Nucleus accumbens (tissue), 56 donors: ENCODE measurements around the gene EHHADH.
"Not testable (repeated sequence)": the region's sequence is repeated elsewhere in the genome, so short reads cannot be mapped to it uniquely, and the experiment has no call there.

Experiments used
- DNase-seq, 56 donors: peaks; one replicate each; lab custom pipeline; 2025; lab: John Stamatoyannopoulos, UW

Gene EHHADH

DNA sequence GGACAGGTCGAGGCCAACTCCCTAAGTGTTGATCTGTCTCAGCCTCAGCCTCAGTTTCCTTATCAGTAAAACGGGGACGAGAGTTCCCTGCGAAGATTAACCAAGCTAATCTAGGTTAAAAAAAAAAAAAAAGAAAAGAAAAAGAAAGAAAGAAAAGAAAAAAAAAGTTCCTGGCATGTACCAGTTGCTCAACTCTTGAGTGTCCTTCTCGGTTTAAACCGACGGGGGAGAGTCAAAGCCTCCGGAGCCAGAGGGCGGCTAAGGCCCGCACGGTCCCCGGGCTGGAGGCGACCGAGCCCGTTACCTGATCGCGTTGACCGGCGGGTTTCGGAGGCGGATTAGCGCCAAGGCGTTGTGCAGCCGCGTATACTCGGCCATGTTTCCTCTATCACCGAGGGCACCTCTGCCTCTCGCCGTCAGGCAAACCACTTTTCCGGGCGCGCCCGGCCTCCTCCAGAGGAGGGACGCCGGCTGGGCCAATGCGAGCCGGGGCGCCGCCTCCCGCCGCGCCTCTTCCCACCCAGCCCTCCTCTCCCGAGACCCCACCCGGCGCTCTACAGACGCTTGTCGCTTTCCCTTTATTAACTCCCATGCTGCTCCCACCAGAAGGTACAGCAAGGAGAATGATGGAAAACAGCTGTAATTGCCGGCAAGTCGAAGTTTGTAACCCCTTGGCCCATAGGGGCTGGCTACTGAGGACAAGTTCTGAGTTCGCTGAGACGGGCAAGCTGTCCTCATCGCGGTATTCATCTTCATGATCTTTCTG, at the start of gene EHHADH:
TSS of gene EHHADH (minus strand) at position 405 of the 766 bp plus-strand sequence. CDS start at position 378, 27 bp downstream.
- DNase-seq = peak in 41 of 56 donors; percentile 2 to 64 (median 22)

DNA sequence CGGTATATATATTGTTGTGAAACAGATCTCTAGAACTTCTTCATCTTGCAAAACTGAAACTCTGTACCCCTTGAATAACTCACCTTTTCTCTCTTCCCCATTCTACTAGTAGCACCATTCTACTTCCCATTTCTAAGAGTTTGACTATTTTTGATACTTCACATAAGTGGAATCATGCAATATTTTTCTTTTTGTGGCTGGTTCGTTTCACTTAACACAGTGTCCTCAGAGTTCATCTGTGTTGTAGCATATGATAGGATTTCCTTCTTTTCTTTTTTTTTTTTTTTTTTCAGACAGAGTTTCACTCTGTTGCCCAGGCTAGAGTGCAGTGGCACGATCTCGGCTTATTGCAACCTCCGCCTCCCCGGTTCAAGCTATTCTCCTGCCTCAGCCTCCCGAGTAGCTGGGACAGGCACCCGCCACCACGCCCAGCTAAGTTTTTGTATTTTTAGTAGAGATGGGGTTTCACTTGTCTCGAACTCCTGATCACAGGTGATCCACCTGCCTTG, 46.1 kb upstream of the EHHADH start:
- not testable (repeated sequence) for DNase-seq

DNA sequence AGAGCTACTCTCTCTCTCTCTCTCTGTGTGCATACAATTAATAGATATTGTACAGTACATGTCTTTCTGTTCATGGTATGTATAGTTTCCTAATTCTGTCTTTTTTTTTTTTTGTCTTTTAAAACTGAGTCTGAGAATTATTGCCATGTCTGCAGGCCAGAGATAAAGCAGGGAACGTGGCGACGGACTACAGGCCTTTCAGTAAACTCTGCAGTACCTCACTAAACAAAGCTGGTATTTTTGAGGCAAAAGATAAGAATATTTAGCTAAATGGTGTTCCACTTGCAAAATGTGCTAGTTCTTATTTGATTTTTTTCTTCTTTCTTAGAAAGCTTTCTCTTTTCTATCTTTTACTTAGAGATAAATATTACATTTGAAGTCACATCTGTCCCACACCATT, 44.0 kb upstream of the EHHADH start:
- no peak for DNase-seq

DNA sequence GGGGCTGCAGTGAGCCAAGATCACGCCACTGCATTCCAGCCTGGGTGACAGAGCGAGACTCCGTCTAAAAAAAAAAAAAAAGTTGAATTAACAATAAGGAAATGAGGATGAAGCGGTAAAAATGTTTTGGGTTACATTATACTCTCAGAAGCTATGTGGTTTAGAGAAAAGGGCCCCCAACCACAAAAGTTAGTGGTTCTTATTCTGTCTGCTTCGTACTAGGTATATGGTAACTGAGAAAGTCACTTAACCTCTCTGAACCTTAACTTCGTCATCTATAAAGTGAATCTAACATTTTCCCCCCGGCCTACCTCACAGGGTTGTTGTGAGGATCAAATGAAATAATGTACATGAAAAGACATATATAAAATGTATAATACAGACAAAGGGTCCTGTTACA, 38.4 kb upstream of the EHHADH start:
- DNase-seq = no peak

DNA sequence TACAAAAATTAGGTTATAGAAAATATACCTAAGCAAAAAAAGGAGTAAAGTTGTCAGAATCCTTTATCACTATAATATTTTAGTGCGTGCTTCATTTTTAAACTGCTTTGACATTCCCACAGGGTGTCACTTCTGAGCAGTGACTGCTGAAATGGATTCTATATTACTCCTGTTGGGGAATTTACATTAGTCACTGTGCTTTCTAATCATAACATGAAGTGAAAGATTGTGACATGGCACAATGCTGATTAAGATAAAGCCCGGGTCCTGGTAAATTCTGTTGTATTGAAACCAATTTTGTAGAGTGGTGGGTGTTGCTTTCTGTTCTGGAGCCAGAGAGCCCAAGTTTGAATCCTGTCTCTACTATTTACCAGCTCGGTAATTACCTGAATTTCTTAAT, 36.4 kb upstream of the EHHADH start:
- DNase-seq = no peak

DNA sequence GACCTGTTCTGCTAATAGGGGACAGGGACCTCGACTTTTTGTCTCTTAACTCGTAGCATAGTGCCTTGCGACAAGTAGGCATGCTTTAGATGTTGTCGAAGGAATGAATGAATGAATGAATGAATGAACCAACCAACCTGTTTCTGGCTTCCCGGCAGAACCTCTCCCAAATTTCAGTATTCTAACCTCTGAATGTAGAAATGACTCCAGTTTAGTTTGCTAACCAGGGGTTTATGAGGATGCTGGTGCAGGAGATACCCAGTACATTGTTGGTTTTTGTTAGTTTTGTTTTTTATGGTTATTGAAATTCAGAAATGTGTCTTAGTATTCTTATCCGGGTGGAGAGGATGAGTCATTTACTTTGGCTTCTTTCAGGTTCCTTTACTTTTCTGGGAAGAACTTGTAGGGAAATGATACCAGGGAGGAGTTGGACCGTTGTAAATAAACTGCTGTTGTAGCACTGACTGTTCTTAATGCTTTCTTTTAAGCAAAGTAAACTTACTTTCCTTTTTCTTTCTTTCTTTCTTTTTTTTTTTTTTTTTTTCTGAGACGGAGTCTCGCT, 29.6 kb upstream of the EHHADH start:
- DNase-seq = no peak

DNA sequence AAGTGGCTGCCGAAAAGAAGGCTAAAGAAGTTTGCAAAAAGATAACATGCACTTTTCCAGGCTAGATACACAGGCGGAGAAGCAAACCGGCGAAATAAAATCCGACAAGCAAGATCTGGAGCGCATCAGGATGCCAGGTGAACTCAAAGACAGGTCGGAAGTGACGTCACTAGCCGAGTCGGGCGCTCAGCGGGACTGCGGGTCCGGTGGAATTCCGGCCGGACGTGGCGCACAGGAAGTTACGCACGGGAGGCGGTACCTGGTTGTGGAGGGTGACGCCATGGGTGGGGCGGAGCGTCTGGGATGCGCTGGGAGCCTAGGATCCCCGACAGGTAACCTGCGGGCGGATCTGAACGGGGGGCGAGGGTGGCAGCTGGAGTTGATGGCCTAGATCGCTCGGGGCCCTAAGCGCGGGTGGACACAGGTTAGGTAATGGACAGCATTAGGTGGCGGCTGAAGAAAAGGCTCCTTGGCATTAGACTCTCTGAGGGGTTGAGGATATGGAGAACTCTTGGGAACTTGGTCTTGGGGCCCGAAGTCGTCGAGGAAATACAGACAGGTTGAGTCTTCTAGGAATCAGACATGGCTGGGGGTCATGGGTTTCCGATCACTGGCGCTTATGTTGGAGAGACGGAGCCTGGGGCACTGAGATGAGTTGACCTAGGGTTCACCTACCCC, 29.0 kb upstream of the EHHADH start:
- peak; percentile 54 to 98 (median 92) for DNase-seq

DNA sequence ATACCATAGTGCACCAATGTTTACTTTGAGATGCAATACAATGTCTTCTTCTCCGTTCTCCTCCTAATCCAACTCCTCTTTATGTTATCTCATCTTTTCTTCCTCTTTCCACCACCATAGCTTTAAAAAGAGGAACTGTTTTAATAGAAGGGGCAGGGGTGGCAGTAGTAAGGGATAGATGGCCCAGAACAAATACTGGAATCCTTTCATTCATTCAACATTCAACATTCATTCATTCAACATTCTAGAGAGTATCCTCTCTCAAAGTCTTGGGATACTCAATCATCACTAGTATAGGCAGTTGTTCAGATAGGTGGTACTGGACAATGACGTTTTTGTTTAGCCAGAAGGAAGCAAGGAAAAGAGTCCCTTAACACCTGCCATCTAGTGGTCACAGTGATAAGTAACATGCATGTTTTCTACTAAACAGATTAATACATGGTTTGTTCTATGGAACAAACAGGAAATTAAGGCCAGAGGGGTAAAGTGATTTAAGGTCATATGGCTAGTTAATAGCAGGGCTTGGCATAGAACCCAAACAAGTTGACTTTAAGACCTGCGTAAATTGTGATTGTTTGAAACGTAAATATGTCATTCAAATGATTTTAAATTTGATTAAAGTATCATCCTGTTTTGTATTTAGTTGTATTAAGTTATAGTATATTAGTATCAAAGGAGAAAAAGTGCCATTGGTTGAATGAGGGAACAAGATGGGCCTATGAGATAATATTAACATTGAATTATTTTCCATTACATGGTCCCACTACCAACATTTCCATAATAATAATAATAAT, 26.9 kb upstream of the EHHADH start:
- no peak for DNase-seq

DNA sequence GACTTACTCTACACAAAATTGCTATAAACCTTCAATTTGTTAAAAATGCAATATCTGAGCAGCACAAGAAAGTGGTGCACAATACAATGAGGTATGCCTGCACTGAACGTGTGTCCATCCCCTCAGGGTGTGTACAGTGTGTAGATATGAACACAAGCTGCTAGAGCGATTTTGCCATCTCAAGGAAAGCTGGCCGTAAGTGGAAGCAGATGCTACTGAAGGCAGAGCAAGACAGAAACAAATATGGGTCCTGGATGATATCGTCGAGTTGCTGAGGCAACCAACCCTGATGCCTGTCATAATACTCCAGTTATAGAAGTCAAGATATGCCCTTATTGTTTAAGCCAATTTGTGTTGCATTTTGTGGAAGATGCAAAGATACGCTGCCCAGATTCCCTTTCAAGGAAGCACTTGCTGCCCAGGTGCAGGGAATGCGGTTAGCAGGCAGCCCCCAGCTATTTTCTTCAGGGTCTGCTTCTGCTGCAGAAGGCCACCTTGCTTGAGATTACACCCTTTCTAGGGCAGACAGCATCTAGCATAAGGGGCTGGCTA, 25.8 kb upstream of the EHHADH start:
- DNase-seq = no peak

DNA sequence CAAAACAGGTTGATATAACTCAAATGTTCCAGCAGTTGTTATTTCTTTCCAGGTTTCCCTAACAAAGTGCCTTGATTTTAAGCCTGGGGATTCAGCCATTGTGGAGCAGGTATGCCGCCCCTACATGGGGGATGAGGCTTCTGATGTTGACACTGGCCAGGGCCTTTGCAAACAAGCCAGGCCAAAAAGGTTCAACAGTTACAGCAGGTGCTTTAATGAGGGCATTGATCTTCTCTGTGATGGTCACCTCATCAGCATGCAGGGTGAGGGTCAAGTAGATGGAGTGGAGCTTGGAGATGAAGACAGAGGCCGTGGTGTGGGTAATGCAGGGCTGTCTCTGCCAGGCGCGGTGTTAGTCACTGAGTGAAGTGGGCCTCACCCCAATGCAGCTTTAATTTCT, 22.6 kb upstream of the EHHADH start:
- DNase-seq = no peak

DNA sequence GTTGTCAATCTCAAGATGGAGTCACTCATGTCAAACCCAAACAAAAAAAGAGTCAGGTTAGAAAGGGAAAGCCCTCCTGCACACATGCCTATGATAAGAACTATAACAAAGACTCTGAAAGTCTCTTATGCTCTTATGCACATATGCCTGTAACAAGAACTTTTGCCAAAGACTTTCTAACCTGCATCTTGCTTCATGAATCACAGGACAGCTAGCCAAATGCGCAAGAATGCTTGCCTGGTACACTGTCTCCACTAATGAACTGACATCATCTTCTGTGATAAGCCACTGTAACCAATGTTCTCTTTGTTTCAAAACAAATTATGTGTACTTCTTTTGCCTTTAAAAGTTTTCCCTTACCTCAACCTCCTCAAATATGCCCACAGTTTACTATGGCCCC, 18.2 kb upstream of the EHHADH start:
- no peak for DNase-seq

DNA sequence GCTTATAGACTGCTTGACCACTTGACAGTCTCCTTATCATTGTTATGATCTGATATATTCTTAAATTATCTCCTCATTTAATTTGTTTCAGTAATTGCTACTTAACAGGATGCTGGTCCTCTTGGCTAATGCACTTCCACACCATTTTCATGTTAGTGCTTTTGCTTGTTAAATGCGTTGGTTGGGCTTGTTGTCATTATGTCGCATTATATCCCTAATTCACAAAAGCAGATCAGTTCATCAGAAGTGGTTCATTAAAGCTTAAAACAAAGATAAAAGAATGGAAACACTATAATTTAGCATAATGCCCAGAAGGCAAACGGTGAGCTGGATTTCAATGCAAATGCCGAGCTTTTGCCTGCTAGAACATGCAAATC, 17.1 kb upstream of the EHHADH start:
- no peak for DNase-seq

DNA sequence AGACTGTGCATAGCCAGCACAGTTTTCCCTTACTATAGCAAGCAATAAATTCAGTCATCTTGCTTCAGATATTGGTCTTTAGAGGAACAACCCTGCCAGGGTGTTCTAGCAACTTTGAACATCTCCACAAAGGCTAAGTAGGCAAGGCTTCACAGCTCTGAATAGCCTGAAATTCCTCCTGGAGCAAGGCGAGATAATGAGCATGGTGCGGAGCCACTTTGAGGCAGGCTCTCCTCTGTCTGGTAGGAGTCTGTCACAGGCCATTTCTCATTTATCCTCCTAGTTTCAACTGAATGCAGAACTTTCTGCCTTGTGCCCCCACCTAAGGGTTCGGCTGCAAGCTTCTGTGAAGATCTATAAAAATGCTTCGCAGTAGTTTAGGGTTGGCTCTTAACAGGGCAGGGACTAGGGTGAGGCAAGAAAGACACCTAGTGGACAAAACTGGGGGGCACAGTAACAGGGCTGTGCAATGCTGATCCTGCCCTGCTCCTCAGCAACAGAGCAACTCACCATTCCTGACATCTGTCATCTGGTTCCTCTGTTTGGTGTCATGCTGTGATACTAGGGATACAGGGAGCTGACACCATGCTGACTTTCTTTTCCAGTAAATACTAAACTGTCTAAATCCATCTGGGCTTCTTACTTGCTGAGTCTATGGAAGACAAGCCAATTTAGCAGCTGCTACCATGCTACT, 16.6 kb upstream of the EHHADH start:
- peak in 3 of 56 donors; percentile 1 to 5 (median 2) for DNase-seq

DNA sequence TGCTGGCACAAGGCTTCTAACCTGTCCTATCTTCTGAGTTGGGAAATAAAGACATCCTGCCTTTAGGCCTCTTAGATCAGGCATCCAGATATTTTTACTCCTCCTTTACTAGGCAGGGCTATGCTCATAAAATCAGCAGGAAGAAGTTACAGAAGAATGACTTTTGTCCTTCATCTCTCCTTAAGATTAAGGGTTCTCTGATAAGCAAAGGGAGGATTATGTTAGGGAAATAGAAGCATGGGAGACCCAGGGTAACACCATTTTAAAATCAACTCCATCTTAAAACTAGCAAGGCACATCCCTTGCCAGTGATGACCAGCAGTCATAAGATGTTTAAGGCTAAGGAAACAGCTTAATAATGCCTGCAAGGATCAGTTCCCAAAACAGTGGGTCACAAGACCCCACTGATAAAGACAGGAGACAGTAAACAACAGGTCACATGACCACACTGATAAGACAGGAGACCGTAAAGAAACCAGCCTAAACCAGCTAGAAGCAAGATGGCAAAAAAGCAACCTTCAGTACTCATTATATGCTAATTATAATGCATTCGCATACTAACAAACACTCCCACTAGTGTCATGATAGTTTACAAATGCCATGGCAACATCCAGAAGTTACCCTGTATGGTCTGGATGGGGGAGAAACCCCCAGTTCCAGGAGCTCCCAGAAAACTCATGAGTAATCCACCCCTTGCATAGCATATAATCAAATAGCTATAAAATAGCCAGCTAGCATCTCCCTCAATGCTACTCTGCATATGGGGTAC, 14.5 kb upstream of the EHHADH start:
- no peak for DNase-seq

DNA sequence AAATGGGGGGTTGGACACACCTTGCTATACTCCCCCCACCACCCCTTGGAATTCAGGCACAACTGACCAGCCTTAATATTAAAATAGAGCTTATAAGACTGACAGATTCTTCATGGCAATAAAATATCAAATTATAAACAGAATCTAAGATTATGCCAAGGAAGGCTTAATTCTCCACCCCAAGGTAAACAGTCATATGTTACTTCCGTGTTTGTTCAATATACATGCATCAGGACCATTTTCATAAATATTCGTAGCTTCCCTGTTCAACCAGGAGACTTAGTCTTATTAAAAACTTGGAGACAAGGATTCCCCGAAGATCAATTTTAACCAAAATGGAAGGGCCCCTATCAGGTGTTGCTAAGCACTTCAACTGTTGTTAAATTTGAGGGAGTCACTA, 13.3 kb upstream of the EHHADH start:
- DNase-seq = no peak

DNA sequence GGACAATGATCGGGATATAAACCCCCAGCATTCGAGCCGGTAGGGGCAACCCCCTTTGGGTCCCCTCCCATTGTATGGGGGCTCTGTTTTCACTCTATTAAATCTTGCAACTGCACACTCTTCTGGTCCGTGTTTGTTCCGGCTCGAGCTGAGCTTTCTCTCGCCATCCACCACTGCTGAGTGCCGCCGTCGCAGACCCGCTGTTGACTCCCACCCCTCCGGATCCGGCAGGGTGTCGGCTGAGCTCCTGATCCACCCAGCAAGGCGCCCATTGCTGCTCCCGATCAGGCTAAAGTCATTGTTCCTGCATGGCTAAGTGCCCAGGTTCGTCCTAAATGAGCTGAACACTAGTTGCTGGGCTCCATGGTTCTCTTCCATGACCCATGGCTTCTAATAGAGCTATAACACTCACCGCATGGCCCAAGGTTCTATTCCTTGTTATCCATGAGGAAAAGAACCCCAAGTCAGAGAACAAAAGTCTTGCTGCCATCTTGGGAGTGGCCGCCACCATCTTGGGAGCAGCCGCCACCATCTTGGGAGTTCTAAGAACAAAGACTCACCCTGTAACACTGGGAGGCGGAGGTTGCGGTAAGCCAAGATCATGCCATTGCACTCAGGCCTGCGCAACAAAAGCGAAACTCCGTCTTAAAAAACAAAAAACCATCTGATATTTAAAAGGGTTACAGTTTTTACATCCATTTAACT, 11.2 kb upstream of the EHHADH start:
- no peak for DNase-seq

DNA sequence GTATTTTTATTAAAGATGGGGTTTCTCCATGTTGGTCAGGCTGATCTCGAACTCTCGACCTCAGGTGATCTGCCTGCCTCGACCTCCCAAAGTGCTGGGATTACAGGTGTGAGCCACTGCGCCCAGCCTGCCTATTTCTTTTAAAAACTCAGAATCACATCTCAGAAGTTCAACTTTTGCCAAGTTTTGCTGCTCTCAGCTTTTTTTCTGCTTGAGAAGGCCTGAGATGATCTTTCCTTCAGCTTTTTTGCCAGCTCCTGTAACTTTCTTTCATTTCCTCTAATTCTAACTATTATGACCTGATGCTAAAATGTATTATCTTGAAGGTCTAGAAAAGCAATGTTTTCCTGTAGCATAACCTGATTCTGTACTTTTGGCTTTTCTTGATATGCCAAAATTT, 9.6 kb upstream of the EHHADH start:
- DNase-seq = no peak

DNA sequence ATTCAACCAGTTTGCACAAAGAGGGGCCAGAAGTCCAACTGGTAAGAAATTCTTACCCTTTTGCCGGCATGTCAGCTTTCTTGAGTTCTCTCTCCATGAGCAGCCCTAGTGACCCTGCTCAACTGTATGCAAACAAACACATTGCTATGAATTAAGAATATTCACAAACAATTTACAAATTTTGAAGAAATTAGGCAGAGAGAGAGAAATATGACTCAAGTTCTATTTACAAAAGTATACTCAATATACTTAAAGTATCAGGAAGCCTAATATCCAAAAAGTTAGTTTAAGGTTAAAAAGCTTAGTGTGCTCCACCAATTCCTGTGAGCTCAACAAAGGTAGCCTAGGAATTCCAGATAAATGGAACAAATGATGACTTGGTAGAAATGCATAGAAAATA, 3.5 kb upstream of the EHHADH start:
- no peak for DNase-seq

DNA sequence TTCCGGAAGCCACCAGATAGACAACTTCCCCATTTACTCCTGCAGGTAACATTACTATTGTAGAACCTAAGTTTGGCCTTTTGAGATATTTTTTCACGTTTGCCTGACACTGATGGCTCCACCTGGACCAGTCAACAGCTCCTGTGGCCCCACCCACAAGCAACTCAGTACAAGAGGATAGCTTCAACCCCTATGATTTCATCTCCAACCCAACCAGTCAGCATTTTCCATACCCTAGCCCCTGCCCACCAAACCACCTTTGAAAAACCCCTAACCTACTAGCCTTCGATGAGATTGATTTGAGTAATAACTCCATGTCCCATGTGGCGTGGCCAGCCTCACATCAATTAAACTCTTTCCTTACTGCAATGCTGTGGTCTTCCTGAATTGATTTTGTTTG, 950 bp upstream of the EHHADH start:
- no peak for DNase-seq
